Germinal center (tissue), 1 donor: Measurements from ENCODE around the gene RAB3IP.
"Not testable (repeated sequence)": the region's sequence is repeated elsewhere in the genome, so short reads cannot be mapped to it uniquely, and the experiment has no call there.

Source experiments
- DNase-seq: peaks from one replicate; pipeline ENCODE4 v3.0.0; 2012; ENCODE audit warnings: mixed read lengths, low spot score

Gene RAB3IP

GRCh38 chr12:69756088-69756755 lies 17.6 kb downstream of the RAB3IP start:
- DNase-seq = no peak

- no peak for DNase-seq
Measured at GRCh38 chr12:69758105-69758504, 19.4 kb downstream of the RAB3IP start.

GRCh38 chr12:69759581-69759980 lies 20.9 kb downstream of the RAB3IP start:
- not testable (repeated sequence) for DNase-seq

GRCh38 chr12:69765515-69765914 lies 26.9 kb downstream of the RAB3IP start:
- DNase-seq = no peak

- no peak for DNase-seq
Measured at GRCh38 chr12:69766260-69766659, 27.6 kb downstream of the RAB3IP start.

- peak; percentile 22 for DNase-seq
Measured at GRCh38 chr12:69779928-69780327, 41.3 kb downstream of the RAB3IP start.

- DNase-seq = no peak
Measured at GRCh38 chr12:69783365-69783764, 44.7 kb downstream of the RAB3IP start.

GRCh38 chr12:69789351-69789750 lies 50.7 kb downstream of the RAB3IP start:
- no peak for DNase-seq

GRCh38 chr12:69792533-69792932 lies 53.9 kb downstream of the RAB3IP start:
- DNase-seq = no peak

- DNase-seq = not testable (repeated sequence)
Measured at GRCh38 chr12:69807101-69807897, 68.6 kb downstream of the RAB3IP start.

- no peak for DNase-seq
Measured at GRCh38 chr12:69810870-69811498, 72.3 kb downstream of the RAB3IP start.

GRCh38 chr12:69816082-69816481 lies 77.4 kb downstream of the RAB3IP start:
- no peak for DNase-seq

GRCh38 chr12:69821032-69821455 lies 82.4 kb downstream of the RAB3IP start:
- no peak for DNase-seq

GRCh38 chr12:69821456-69822159 lies 82.9 kb downstream of the RAB3IP start:
- no peak for DNase-seq

GRCh38 chr12:69822201-69822860 lies 83.7 kb downstream of the RAB3IP start:
- DNase-seq = no peak

- no peak for DNase-seq
Measured at GRCh38 chr12:69824028-69824427, 85.4 kb downstream of the RAB3IP start.

- no peak for DNase-seq
Measured at GRCh38 chr12:69824966-69825560, 86.4 kb downstream of the RAB3IP start, which contains the start of gene MYRFL. Gene MYRFL (plus strand): TSS chr12:69825227. CDS start chr12:69825518, 291 bp downstream.

- DNase-seq = no peak
Measured at GRCh38 chr12:69828897-69829296, 90.2 kb downstream of the RAB3IP start.

GRCh38 chr12:69833696-69834095 lies 95.0 kb downstream of the RAB3IP start:
- no peak for DNase-seq

GRCh38 chr12:69834147-69834546 lies 95.5 kb downstream of the RAB3IP start:
- DNase-seq = no peak

GRCh38 chr12:69834576-69834975 lies 95.9 kb downstream of the RAB3IP start:
- no peak for DNase-seq
